Suprapubic skin (tissue), 4 donors: ENCODE measurements around the gene LAMC3.

Experiments
- CTCF ChIP-seq, 2 donors: fragments of 200-600 bp in 1 of 2; fragments of 450-650 bp in 1 of 2; sonication (generic) in 1 of 2; IDR thresholded peaks; one replicate each; pipeline ENCODE4 v1.5.1; 2016 to 2019; ENCODE audit warnings: antibody characterized with exemption in 2 of 2, mild to moderate bottlenecking in 1 of 2, moderate library complexity in 1 of 2
- POLR2A ChIP-seq, 2 donors: fragments of 450-650 bp; IDR thresholded peaks; one replicate each; pipeline ENCODE4 v1.6.1; 2017; ENCODE audit warnings: antibody characterized with exemption in 2 of 2, mild to moderate bottlenecking in 2 of 2, moderate library complexity in 2 of 2
- POLR2AphosphoS5 ChIP-seq, 3 donors: sonication (generic); formaldehyde crosslinking; IDR thresholded peaks; one replicate each; pipeline ENCODE4 v1.6.1; 2017; ENCODE audit warnings: antibody characterized with exemption in 3 of 3

GRCh38 chr9:130959809-130960334, 49.1 kb upstream of the LAMC3 start:
- TF ChIP-seq CTCF (IDR thresholded peaks at IDR 0.05) (no peak), POLR2A (IDR thresholded peaks at IDR 0.05) (no peak), POLR2AphosphoS5 (IDR thresholded peaks at IDR 0.05) (no peak)
